Measurements from ENCODE around the gene RHOBTB1.
"Not testable (repeated sequence)": the region's sequence is repeated elsewhere in the genome, so short reads cannot be mapped to it uniquely, and the experiment has no call there.

The RHOBTB1 gene

GRCh38 chr10:60944058-60944909, at the start of gene RHOBTB1:
RHOBTB1 (minus strand) TSS chr10:60944185; CDS start chr10:60911542, 32,643 bp downstream.
- peak; percentile 0 to 51 for DNase-seq

GRCh38 chr10:60992636-60993035, 48.7 kb upstream of the RHOBTB1 start:
- DNase-seq, result no peak

GRCh38 chr10:60990663-60991062, 46.7 kb upstream of the RHOBTB1 start:
- DNase-seq, result no peak

GRCh38 chr10:60989400-60989876, 45.5 kb upstream of the RHOBTB1 start:
- no peak for DNase-seq

GRCh38 chr10:60986791-60987190, 42.8 kb upstream of the RHOBTB1 start:
- DNase-seq, result no peak

GRCh38 chr10:60985951-60986350, 42.0 kb upstream of the RHOBTB1 start:
- DNase-seq, result no peak

- no peak for DNase-seq
Observed at GRCh38 chr10:60980997-60981396, 37.0 kb upstream of the RHOBTB1 start.

- no peak for DNase-seq
Observed at GRCh38 chr10:60979667-60980104, 35.7 kb upstream of the RHOBTB1 start.

GRCh38 chr10:60978287-60979115, 34.5 kb upstream of the RHOBTB1 start:
- no peak for DNase-seq

- DNase-seq, result no peak
Observed at GRCh38 chr10:60977161-60978122, 33.5 kb upstream of the RHOBTB1 start.

GRCh38 chr10:60976687-60977086, 32.7 kb upstream of the RHOBTB1 start:
- no peak for DNase-seq

GRCh38 chr10:60975716-60976115, 31.7 kb upstream of the RHOBTB1 start:
- DNase-seq, result no peak

- no peak for DNase-seq
Observed at GRCh38 chr10:60974463-60975149, 30.6 kb upstream of the RHOBTB1 start.

- DNase-seq, result no peak
Observed at GRCh38 chr10:60973086-60973485, 29.1 kb upstream of the RHOBTB1 start.

GRCh38 chr10:60972181-60972580, 28.2 kb upstream of the RHOBTB1 start:
- DNase-seq, result not testable (repeated sequence)

GRCh38 chr10:60970526-60970925, 26.5 kb upstream of the RHOBTB1 start:
- DNase-seq, result no peak

- DNase-seq, result no peak
Observed at GRCh38 chr10:60968504-60968903, 24.5 kb upstream of the RHOBTB1 start.

GRCh38 chr10:60967854-60968484, 24.0 kb upstream of the RHOBTB1 start:
- no peak for DNase-seq

- no peak for DNase-seq
Observed at GRCh38 chr10:60967260-60967659, 23.3 kb upstream of the RHOBTB1 start.

- DNase-seq, result no peak
Observed at GRCh38 chr10:60965696-60966095, 21.7 kb upstream of the RHOBTB1 start.
